GM23248 (cell line): ENCODE results near the gene SNAPC4.
"Not testable (repeated sequence)": the region's sequence is repeated elsewhere in the genome, so short reads cannot be mapped to it uniquely, and the experiment has no call there.

Source experiments
- EZH2 ChIP-seq: fragments of 200-600 bp; sonication (generic); IDR thresholded peaks from 2 replicates; pipeline ENCODE4 v1.6.1; 2018; ENCODE audit warnings: antibody characterized with exemption, mild to moderate bottlenecking; ENCODE audit not compliant: insufficient read depth, poor library complexity, severe bottlenecking
- EZH2phosphoT487 ChIP-seq: fragments of 200-600 bp; sonication (generic); IDR thresholded peaks from 2 replicates; pipeline ENCODE4 v1.6.1; 2018; ENCODE audit warnings: antibody characterized with exemption, moderate library complexity, mild to moderate bottlenecking, low read depth; ENCODE audit not compliant: insufficient read depth

DNA sequence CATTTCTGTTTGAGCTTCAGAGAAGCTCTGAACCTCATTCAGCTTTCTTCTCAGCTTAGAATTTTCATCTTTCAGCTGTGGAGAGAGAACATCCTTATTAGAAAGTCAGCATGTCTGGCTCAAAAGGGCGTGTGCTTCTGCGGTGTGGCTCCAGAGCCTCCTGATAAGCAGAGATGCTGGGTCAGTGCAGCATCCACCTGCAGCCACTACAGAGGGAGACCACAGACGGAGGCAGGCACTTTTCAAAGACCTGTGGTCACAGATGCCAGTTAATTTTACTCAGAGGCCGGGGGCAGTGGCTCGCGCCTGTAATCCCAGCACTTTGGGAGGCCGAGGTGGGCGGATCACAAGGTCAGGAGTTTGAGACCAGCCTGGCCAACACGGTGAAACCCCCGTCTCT lies 5.9 kb upstream of the SNAPC4 start:
- not testable (repeated sequence) for TF ChIP-seq EZH2, EZH2phosphoT487
